PC-9 (cell line): ENCODE data around the gene ACBD6.

ENCODE experiments used
- EZH2 ChIP-seq: fragments of 200-600 bp; sonication (generic); IDR thresholded peaks from 2 replicates; pipeline ENCODE4 v1.8.0; 2017; ENCODE audit warnings: antibody characterized with exemption, low read depth
- TF ChIP-seq, protein P1 (sequence below): fragments of 200-600 bp; sonication (generic); conservative IDR thresholded peaks from 2 replicates; pipeline ENCODE4 v1.6.1; 2017; ENCODE audit warnings: mixed run types, antibody characterized with exemption, mild to moderate bottlenecking, moderate library complexity

DNA sequence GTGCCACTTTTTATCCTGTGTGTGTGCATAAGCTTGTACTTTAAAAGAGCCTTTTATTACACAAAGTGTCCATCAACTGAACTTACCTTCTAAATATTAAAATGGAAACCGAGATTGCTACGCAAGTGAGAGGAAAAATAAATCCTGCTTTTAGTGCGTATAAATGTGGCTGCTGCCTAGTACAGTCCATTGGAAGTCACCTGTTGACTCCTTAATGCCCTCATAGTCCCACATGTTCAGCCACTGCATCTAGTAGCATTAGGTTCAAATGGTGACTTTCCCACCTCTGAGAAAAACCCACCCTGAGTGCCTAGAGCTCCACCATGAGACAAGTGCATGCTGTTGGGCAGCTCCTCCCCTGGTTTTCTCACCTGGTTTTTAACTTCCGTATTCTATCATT, 219.3 kb downstream of the ACBD6 start:
- TF ChIP-seq, protein P1, sequence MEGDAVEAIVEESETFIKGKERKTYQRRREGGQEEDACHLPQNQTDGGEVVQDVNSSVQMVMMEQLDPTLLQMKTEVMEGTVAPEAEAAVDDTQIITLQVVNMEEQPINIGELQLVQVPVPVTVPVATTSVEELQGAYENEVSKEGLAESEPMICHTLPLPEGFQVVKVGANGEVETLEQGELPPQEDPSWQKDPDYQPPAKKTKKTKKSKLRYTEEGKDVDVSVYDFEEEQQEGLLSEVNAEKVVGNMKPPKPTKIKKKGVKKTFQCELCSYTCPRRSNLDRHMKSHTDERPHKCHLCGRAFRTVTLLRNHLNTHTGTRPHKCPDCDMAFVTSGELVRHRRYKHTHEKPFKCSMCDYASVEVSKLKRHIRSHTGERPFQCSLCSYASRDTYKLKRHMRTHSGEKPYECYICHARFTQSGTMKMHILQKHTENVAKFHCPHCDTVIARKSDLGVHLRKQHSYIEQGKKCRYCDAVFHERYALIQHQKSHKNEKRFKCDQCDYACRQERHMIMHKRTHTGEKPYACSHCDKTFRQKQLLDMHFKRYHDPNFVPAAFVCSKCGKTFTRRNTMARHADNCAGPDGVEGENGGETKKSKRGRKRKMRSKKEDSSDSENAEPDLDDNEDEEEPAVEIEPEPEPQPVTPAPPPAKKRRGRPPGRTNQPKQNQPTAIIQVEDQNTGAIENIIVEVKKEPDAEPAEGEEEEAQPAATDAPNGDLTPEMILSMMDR: no peak
- no peak for TF ChIP-seq EZH2
